Nucleus accumbens (tissue), 56 donors: ENCODE data around the gene FOXN3.

Experiments
- DNase-seq, 56 donors: peaks; one replicate each; lab custom pipeline; 2025; lab: John Stamatoyannopoulos, UW

FOXN3 gene

GRCh38 chr14:89417091-89417464, at the start of gene FOXN3:
Gene FOXN3, minus strand, starts transcription at chr14:89417233. Its CDS starts 4,757 bp downstream, at chr14:89412476.
- DNase-seq, result peak in 55 of 56 donors; percentile 33 to 91 (median 81)

GRCh38 chr14:89466484-89466883, 49.5 kb upstream of the FOXN3 start:
- no peak for DNase-seq

- DNase-seq, result no peak
These were observed 48.8 kb upstream of the FOXN3 start for GRCh38 chr14:89465876-89466275.

- no peak for DNase-seq
These were observed 44.2 kb upstream of the FOXN3 start for GRCh38 chr14:89461256-89461655.

- no peak for DNase-seq
These were observed 41.8 kb upstream of the FOXN3 start for GRCh38 chr14:89458713-89459420.

- no peak for DNase-seq
These were observed 40.0 kb upstream of the FOXN3 start for GRCh38 chr14:89457007-89457406.

- DNase-seq, result peak in 2 of 56 donors; percentile 0 to 3
These were observed 38.4 kb upstream of the FOXN3 start for GRCh38 chr14:89455412-89455811.

- DNase-seq, result no peak
These were observed 38.0 kb upstream of the FOXN3 start for GRCh38 chr14:89454996-89455395.

GRCh38 chr14:89452281-89452680, 35.2 kb upstream of the FOXN3 start:
- no peak for DNase-seq

- DNase-seq, result no peak
These were observed 34.2 kb upstream of the FOXN3 start for GRCh38 chr14:89451229-89451628.

- DNase-seq, result no peak
These were observed 30.3 kb upstream of the FOXN3 start for GRCh38 chr14:89447182-89447944.

GRCh38 chr14:89445273-89445973, 28.4 kb upstream of the FOXN3 start:
- DNase-seq, result no peak

GRCh38 chr14:89444516-89445125, 27.6 kb upstream of the FOXN3 start:
- DNase-seq, result no peak

- no peak for DNase-seq
These were observed 27.0 kb upstream of the FOXN3 start for GRCh38 chr14:89444044-89444443.

GRCh38 chr14:89443042-89443629, 26.1 kb upstream of the FOXN3 start:
- DNase-seq, result no peak

GRCh38 chr14:89442280-89442679, 25.2 kb upstream of the FOXN3 start:
- no peak for DNase-seq

GRCh38 chr14:89440986-89441909, 24.2 kb upstream of the FOXN3 start:
- no peak for DNase-seq

- DNase-seq, result no peak
These were observed 19.0 kb upstream of the FOXN3 start for GRCh38 chr14:89435892-89436656.

- no peak for DNase-seq
These were observed 18.5 kb upstream of the FOXN3 start for GRCh38 chr14:89435492-89435891.
